Body of pancreas (tissue), 4 donors: ENCODE results near the gene CPM. TPM values are rescaled to one million over a fixed set of nuclear protein-coding genes. Genes with fewer than 3 reads are reported as not detected.

ENCODE experiments used
- ATAC-seq: fragments of 150-250 bp; one replicate; pipeline ENCODE4 v1.9.1; 2016
- DNase-seq, 4 donors: peaks; one replicate each; pipeline ENCODE4 v3.0.0-alpha.2; 2019
- H3K27ac ChIP-seq, 4 donors: fragments of 200-600 bp; sonication (generic); 1 replicate in 3 of 4; 2 replicates in 1 of 4; pipeline versions ENCODE4 v1.5.1 to v1.6.1; 2016 to 2019; ENCODE audit warnings: mild to moderate bottlenecking in 1 of 4, mixed read lengths in 1 of 4, moderate library complexity in 1 of 4
- H3K27me3 ChIP-seq, 2 donors: fragments of 200-600 bp; sonication (generic); one replicate each; pipeline ENCODE4 v1.6.0; 2016; ENCODE audit warnings: mild to moderate bottlenecking in 1 of 2
- H3K36me3 ChIP-seq, 2 donors: fragments of 200-600 bp; sonication (generic); replicated peaks in 1 of 2; 2 replicates each; pipeline ENCODE4 v1.5.1; 2016; ENCODE audit warnings: low read depth in 2 of 2; ENCODE audit not compliant: insufficient read depth in 1 of 2
- H3K4me1 ChIP-seq: fragments of 200-600 bp; sonication (generic); one replicate; pipeline ENCODE4 v1.6.0; 2016
- H3K4me3 ChIP-seq, 2 donors: fragments of 200-600 bp; sonication (generic); 1 replicate in 1 of 2; 2 replicates in 1 of 2; pipeline ENCODE4 v1.5.1; 2016 to 2019
- H3K9me3 ChIP-seq, 3 donors: fragments of 200-600 bp; sonication (generic); 1 replicate in 2 of 3; 2 replicates in 1 of 3; pipeline ENCODE4 v1.5.1; 2016
- CTCF ChIP-seq, 7 experiments: fragments of 450-650 bp in 4 of 7; fragments of 200-600 bp in 3 of 7; sonication (generic) in 3 of 7; IDR thresholded peaks; one replicate each; pipeline ENCODE4 v1.5.1; 2016 to 2019; ENCODE audit warnings: antibody characterized with exemption in 7 of 7
- POLR2A ChIP-seq, 3 donors: fragments of 450-650 bp; IDR thresholded peaks; one replicate each; pipeline ENCODE4 v1.6.1; 2016; ENCODE audit warnings: antibody characterized with exemption in 3 of 3, mild to moderate bottlenecking in 2 of 3
- WGBS, 2 donors: methylation state at CpG; one replicate each; pipeline ENCODE4 v1.1.5; 2017; 5-methylcytosine and 5-hydroxymethylcytosine counted together
- intact Hi-C: fragments of 100-400 bp; cut with DNase I; formaldehyde crosslinking; loops from one replicate; pipeline ENCODE4 v1.15.1; 2023
- total RNA-seq, 2 donors: library from RNA; depleted of rRNA; stranded (reverse); fragments of >200 nt; gene quantifications; one replicate each; pipeline ENCODE4 v1.1.0, GENCODE V29; 2016

CPM gene
- total RNA-seq, 2 donors from 2014 or later: 34.6 to 35.0 TPM

- TF ChIP-seq POLR2A (IDR thresholded peaks at IDR 0.05) (no peak), CTCF (IDR thresholded peaks at IDR 0.05) (no peak)
- Histone ChIP-seq H3K36me3 (peaks cover 8 to 31% of the 10 kb centered on the region in 2 donors), H3K27me3 (no peaks in the 10 kb centered on the region), H3K9me3 (no peaks in the 10 kb centered on the region), H3K4me3 (no peak overlapping the region), H3K27ac (no peak overlapping the region), H3K4me1 (no peaks in the 10 kb centered on the region)
- DNase-seq (no peak), ATAC-seq (no peak)
- intact Hi-C loops: no loop called here
- 91 to 94% methylated on average over 11 of the region's 11 CpGs for WGBS, 2 donors
These were observed 107.3 kb downstream of the CPM start for GRCh38 chr12:68825569-68826217.

GRCh38 chr12:68824597-68825250 is 108.2 kb downstream of the CPM start:
- no peak for TF ChIP-seq POLR2A (IDR thresholded peaks at IDR 0.05)
- TF ChIP-seq CTCF (IDR thresholded peaks at IDR 0.05): no peak
- ATAC-seq (no peak), DNase-seq (no peak)
- Histone ChIP-seq H3K4me1 (no peaks in the 10 kb centered on the region), H3K4me3 (no peak overlapping the region), H3K27ac (no peak overlapping the region), H3K27me3 (no peaks in the 10 kb centered on the region), H3K36me3 (peaks cover 8 to 36% of the 10 kb centered on the region in 2 donors), H3K9me3 (no peaks in the 10 kb centered on the region)
- intact Hi-C loops: no loop called here
- WGBS, 2 donors: 95 to 96% methylated on average over 16 of the region's 16 CpGs

- intact Hi-C loops: no loop called here
- no peak for TF ChIP-seq POLR2A (IDR thresholded peaks at IDR 0.05)
- no peak for TF ChIP-seq CTCF (IDR thresholded peaks at IDR 0.05)
- Histone ChIP-seq H3K27ac (no peak overlapping the region), H3K36me3 (peaks cover 8 to 41% of the 10 kb centered on the region in 2 donors), H3K9me3 (no peaks in the 10 kb centered on the region), H3K4me1 (no peaks in the 10 kb centered on the region), H3K27me3 (no peaks in the 10 kb centered on the region), H3K4me3 (no peak overlapping the region)
- no peak for ATAC-seq
- no peak for DNase-seq
- WGBS, 2 donors: 87 to 94% methylated on average over 5 of the region's 5 CpGs
These were observed 108.8 kb downstream of the CPM start for GRCh38 chr12:68824131-68824530.

GRCh38 chr12:68823696-68824095 is 109.3 kb downstream of the CPM start:
- H3K4me1 ChIP-seq: no peaks in the 10 kb centered on the region
- ATAC-seq (no peak), DNase-seq (no peak)
- 80 to 81% methylated on average over 3 of the region's 3 CpGs for WGBS, 2 donors
- H3K4me3 ChIP-seq: no peak overlapping the region
- H3K27ac ChIP-seq: no peak overlapping the region
- TF ChIP-seq CTCF (IDR thresholded peaks at IDR 0.05) (no peak), POLR2A (IDR thresholded peaks at IDR 0.05) (no peak)
- H3K36me3 ChIP-seq: peaks cover 8 to 38% of the 10 kb centered on the region in 2 donors
- H3K9me3 ChIP-seq: no peaks in the 10 kb centered on the region
- intact Hi-C loops: no loop called here
- H3K27me3 ChIP-seq: no peaks in the 10 kb centered on the region
